GM18511 (cell line): ENCODE measurements around the gene ALDH8A1.
A peak's percentile ranks its signal among the peaks of the same experiment; 100 is the strongest.

ENCODE experiments used
- ATAC-seq: cut with Tn5 transposase; IDR thresholded peaks from one replicate; pipeline ENCODE4 v1.9.1; 2021; ENCODE audit warnings: mild to moderate bottlenecking, moderate library complexity; ENCODE audit not compliant: unreplicated experiment

The ALDH8A1 gene

DNA sequence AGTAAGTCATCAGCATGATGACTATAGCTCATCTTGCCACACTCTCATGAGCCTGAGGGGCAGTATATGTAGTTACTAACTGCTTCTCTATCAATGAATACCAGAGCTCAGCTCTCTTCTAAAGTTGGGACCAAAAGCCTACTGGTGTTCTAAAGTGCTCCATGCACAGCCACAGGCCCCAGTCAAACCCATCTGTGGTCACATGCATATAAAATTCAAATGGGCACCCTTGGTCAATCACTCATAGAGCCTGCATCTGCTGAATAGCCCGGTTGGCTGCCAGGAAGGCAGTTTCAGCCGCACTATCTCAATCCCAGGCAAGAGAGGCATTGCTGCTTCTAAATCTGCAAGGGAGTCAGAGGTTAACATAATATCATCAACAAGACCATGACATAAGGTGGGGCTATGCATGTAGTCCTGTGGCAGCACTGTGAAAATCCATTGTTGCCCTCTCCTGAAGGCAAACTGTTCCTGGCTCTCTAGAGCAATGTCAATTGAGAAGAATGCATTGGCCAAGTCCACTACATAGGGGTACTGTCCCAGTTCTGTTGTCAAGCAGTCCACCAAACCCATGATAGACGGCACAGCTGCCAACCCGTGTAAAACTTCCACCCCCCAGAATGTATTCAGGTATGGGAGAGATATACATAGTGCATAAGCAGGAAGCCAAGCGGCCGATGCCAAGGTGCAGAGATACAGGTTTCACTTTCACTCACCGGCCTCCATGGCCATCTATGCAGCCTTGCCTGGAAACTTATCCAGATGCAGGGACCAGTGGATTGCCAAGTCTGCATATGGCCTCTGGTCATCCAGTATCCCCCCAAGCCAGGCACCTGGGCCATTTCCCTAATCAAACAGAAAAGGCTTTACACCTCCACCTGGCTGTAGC, 76.2 kb downstream of the ALDH8A1 start:
- peak; percentile 43 for ATAC-seq

DNA sequence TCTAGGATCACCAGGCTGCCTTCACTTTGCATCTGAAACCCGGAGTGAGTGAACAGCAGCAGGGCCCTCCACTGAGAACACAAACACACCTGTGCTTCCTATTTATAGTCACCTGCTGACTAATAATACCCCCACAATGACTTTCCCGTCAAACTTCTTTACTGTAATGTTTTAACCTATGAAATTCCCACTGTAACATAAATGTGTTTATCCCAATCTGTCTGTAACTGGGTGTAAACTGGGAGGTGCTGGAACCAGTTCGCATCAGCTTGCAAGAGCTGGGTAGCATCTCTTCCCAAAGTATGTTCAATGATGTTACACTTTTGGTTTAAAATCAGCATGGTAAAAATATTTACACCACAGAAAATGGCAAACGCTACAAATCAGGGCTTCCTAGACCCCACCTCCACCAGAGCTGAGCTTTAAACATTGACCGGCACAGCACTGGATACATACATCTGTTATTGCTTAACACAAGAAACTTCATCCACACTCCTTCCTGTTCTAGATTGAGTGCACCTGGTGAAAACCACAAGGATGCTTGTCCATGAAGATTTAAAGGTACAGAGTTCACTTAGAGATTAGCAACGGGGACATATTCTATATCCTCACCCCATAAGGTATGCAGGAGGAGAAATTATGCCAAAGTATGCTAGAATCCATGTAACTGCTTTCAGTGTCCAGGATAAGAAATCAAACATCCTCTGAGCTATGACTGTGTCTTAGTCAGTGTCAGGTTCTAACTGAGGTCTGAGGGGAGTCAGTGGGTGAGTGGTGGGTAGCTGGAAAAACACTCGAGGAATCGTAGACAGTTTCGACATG, 79.0 kb downstream of the ALDH8A1 start:
- ATAC-seq = peak; percentile 87

DNA sequence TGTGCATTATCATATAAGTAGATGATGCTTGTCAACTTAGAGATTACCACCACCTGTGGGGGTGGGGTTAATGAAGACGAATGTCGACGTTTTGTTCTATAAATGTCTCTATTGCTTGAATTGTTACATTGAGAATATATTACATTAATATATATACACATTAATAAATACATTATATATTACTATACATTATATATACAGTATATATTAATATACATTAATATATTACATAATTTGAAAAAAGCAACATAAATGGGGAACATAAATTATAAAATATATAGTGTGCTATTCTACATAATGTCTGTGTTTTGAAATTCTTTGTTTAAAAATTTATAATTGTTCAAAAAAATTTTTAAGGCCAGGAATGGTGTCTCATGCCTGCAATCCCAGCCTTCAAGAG, 81.1 kb downstream of the ALDH8A1 start:
- ATAC-seq = no peak
